Trophoblast cell (in vitro differentiated cells and primary cell): ENCODE measurements around the gene INSIG1.

Source experiments
- DNase-seq, 2 donors: peaks; one replicate each; pipeline ENCODE4 v3.0.0-alpha.2; 2016
- H2AFZ ChIP-seq: 2 replicates; pipeline ENCODE4 v1.6.1; 2013; ENCODE audit warnings: low read length, moderate library complexity, mild to moderate bottlenecking; ENCODE audit not compliant: insufficient read depth, poor library complexity
- H2AK5ac ChIP-seq: 2 replicates; pipeline ENCODE4 v1.6.1; 2013; ENCODE audit warnings: mild to moderate bottlenecking, low read length
- H2BK120ac ChIP-seq: 2 replicates; pipeline ENCODE4 v1.6.1; 2013; ENCODE audit warnings: low read length, mild to moderate bottlenecking, moderate library complexity; ENCODE audit not compliant: insufficient read depth, poor library complexity
- H2BK12ac ChIP-seq: 2 replicates; pipeline ENCODE4 v1.6.1; 2013; ENCODE audit warnings: mild to moderate bottlenecking, low read length, moderate library complexity
- H2BK5ac ChIP-seq: 2 replicates; pipeline ENCODE4 v1.6.1; 2013; ENCODE audit warnings: low read length, low read depth, moderate library complexity, mild to moderate bottlenecking; ENCODE audit not compliant: poor library complexity
- H3K14ac ChIP-seq: 2 replicates; pipeline ENCODE4 v1.6.1; 2013; ENCODE audit warnings: mild to moderate bottlenecking, low read length
- H3K18ac ChIP-seq: 2 replicates; pipeline ENCODE4 v1.6.1; 2013; ENCODE audit warnings: mild to moderate bottlenecking, low read length
- H3K23ac ChIP-seq: 2 replicates; pipeline ENCODE4 v1.6.1; 2013; ENCODE audit warnings: low read length
- H3K27ac ChIP-seq: 2 replicates; pipeline ENCODE4 v1.5.1; 2013; ENCODE audit warnings: low read depth, mild to moderate bottlenecking, inconsistent platforms, low read length, moderate library complexity
- H3K27me3 ChIP-seq: 2 replicates; pipeline ENCODE4 v1.6.1; 2013; ENCODE audit warnings: inconsistent platforms, mild to moderate bottlenecking, low read length, moderate library complexity; ENCODE audit not compliant: insufficient read depth
- H3K36me3 ChIP-seq, 2 experiments: 1 replicate in 1 of 2; 2 replicates in 1 of 2; pipeline ENCODE4 v1.6.1; 2013; ENCODE audit warnings: low read length in 2 of 2, mild to moderate bottlenecking in 2 of 2, moderate library complexity in 1 of 2; ENCODE audit not compliant: insufficient read depth in 2 of 2, control insufficient read depth in 1 of 2
- H3K4ac ChIP-seq: 2 replicates; pipeline ENCODE4 v1.6.1; 2013; ENCODE audit warnings: low read depth, mild to moderate bottlenecking, low read length, moderate library complexity
- H3K4me1 ChIP-seq, 2 experiments: 1 replicate in 1 of 2; 2 replicates in 1 of 2; pipeline ENCODE4 v1.6.1; 2013; ENCODE audit warnings: low read length in 2 of 2, mild to moderate bottlenecking in 2 of 2, moderate library complexity in 1 of 2; ENCODE audit not compliant: insufficient read depth in 2 of 2, control insufficient read depth in 1 of 2
- H3K4me2 ChIP-seq: 2 replicates; pipeline ENCODE4 v1.6.1; 2013; ENCODE audit warnings: inconsistent platforms, mild to moderate bottlenecking, low read length, moderate library complexity
- H3K4me3 ChIP-seq: 2 replicates; pipeline ENCODE4 v1.5.1; 2013; ENCODE audit warnings: mild to moderate bottlenecking, low read depth, low read length, inconsistent platforms
- H3K79me1 ChIP-seq: one replicate; pipeline ENCODE4 v1.6.1; 2013; ENCODE audit warnings: low read length
- H3K79me2 ChIP-seq: 2 replicates; pipeline ENCODE4 v1.6.1; 2013; ENCODE audit warnings: low read length, mild to moderate bottlenecking; ENCODE audit not compliant: control insufficient read depth, insufficient read depth, poor library complexity
- H3K9ac ChIP-seq: 2 replicates; pipeline ENCODE4 v1.6.1; 2013; ENCODE audit warnings: mild to moderate bottlenecking, low read length
- H3K9me3 ChIP-seq: 2 replicates; pipeline ENCODE4 v1.6.1; 2013; ENCODE audit warnings: low read depth, mild to moderate bottlenecking, control low read depth, inconsistent platforms, low read length; ENCODE audit not compliant: insufficient read depth
- H4K12ac ChIP-seq: 2 replicates; pipeline ENCODE4 v1.6.1; 2013; ENCODE audit warnings: low read depth, mild to moderate bottlenecking, low read length, moderate library complexity
- H4K8ac ChIP-seq: 2 replicates; pipeline ENCODE4 v1.6.1; 2013; ENCODE audit warnings: low read depth, mild to moderate bottlenecking, low read length, moderate library complexity
- H4K91ac ChIP-seq: one replicate; pipeline ENCODE4 v1.6.1; 2013; ENCODE audit warnings: low read depth, mild to moderate bottlenecking, low read length, moderate library complexity
- WGBS: extraction: QIAGEN DNeasy Blood & Tissue Kit; methylation state at CpG from one replicate; pipeline ENCODE4 v1.1.7; 2013; ENCODE audit warnings: missing lambda C conversion rate; ENCODE audit not compliant: insufficient read length, insufficient coverage; ENCODE audit errors: extremely low coverage; 5-methylcytosine and 5-hydroxymethylcytosine counted together

The INSIG1 gene

DNA sequence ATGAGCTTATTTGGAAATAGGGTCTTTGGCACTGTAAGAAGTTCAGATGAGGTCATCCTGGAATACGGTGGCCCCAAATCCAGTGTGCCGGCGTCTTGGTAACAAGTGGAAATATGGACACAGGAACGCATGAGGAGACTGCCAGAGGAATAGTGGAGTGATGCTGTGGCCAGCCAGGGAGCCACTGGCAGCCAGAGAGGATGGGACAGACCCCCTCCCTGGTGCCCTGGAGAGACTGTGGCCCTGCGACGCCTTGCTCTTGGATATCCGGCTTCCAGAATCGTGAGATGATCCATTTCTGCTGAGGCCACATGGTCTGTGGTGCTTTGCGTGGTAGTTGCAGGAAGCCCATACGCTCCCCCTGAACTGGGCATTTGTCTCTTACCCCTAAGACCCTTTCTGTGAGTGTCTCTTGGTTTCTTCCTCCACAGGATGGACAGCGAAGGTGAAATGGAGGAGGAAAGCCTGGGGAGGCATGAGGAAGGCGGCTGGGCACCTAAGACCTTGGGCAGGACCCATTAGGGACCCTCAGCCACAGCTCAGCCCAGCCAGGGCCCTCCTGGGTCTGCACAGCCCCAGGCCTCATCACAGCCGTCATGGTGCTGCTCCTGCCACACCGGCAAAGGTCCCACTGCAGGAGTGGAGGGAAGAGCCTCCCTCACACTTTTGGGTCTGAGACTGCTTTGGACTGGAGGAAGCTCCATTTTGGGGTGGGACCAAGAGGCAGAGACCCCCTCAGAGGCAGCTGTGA is 53.6 kb downstream of the INSIG1 start:
- Histone ChIP-seq H2BK12ac (no peak overlapping the region), H3K9me3 (peaks cover 6% of the 10 kb centered on the region), H3K79me1 (no peaks in the 10 kb centered on the region), H3K4ac (no peak overlapping the region), H2AFZ (no peak overlapping the region), H4K12ac (no peak overlapping the region), H4K91ac (no peak overlapping the region), H3K27ac (no peak overlapping the region), H3K18ac (no peak overlapping the region), H2BK120ac (no peak overlapping the region), H4K8ac (no peak overlapping the region), H3K14ac (no peak overlapping the region), H3K79me2 (no peaks in the 10 kb centered on the region), H2AK5ac (no peak overlapping the region), H3K23ac (no peak overlapping the region), H3K27me3 (no peaks in the 10 kb centered on the region), H2BK5ac (no peak overlapping the region), H3K36me3 (no peaks in the 10 kb centered on the region), H3K4me1 (no peaks in the 10 kb centered on the region), H3K4me3 (no peak overlapping the region), H3K4me2 (no peak overlapping the region), H3K9ac (no peak overlapping the region)
- no CpG with 5 or more reads among the region's 14 CpGs for WGBS
- no peak for DNase-seq

DNA sequence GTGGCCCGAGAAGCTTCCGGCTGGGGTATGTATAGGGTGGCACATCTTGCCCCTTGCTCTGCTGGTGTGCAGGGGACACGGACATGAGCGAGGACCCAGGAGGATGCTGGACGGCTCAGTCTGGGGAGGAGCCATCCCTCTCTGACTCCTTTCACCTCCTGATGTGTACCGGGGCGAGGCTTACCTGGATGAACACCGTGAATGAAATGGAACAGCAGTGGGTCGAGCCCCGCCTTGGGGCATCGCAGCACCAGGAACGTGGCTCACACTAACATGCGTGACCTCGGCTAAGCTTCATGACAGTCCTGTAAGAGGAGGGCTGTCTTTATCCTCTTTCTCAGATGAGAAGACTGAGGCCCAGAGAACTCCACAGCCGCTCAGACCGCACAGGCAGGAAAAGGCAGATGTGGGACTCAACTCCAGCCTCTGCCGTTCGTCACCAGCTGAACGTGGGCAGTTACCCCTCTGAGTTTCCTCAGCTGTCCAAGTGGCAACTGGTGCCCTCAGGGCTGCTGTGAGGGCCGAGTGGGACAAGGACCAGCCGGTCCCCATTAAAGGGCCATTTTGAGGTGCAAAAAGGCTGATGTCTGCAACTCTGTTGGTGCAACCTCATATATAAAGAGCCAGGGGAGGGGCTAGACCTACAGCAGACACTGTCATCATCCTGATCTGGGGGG is 54.5 kb downstream of the INSIG1 start:
- H3K36me3 ChIP-seq: no peaks in the 10 kb centered on the region
- H3K23ac ChIP-seq: no peak overlapping the region
- no peak overlapping the region for H4K91ac ChIP-seq

GRCh38 chr7:155352753-155353115 is 55.1 kb downstream of the INSIG1 start:
- no peak overlapping the region for H4K91ac ChIP-seq
- no peaks in the 10 kb centered on the region for H3K79me1 ChIP-seq
- no peak overlapping the region for H3K4me3 ChIP-seq
- no peaks in the 10 kb centered on the region for H3K27me3 ChIP-seq
- H3K36me3 ChIP-seq: no peaks in the 10 kb centered on the region
- no peak overlapping the region for H3K23ac ChIP-seq
- no peak overlapping the region for H4K12ac ChIP-seq
- H2AFZ ChIP-seq: no peak overlapping the region
- H2BK12ac ChIP-seq: no peak overlapping the region
- no peaks in the 10 kb centered on the region for H3K79me2 ChIP-seq
- WGBS: no CpG with 5 or more reads among the region's 5 CpGs
- H2BK5ac ChIP-seq: no peak overlapping the region
- peaks cover 6% of the 10 kb centered on the region for H3K9me3 ChIP-seq
- no peak overlapping the region for H2BK120ac ChIP-seq
- H3K18ac ChIP-seq: no peak overlapping the region
- H4K8ac ChIP-seq: no peak overlapping the region
- no peak overlapping the region for H2AK5ac ChIP-seq
- no peak overlapping the region for H3K4me2 ChIP-seq
- no peak overlapping the region for H3K14ac ChIP-seq
- no peak overlapping the region for H3K27ac ChIP-seq
- H3K4ac ChIP-seq: no peak overlapping the region
- no peak overlapping the region for H3K9ac ChIP-seq
- no peak for DNase-seq
- H3K4me1 ChIP-seq: no peaks in the 10 kb centered on the region

More for the DNA sequence above, 54.5 kb downstream of the INSIG1 start:
- no peak overlapping the region for H3K4me3 ChIP-seq
- peaks cover 6% of the 10 kb centered on the region for H3K9me3 ChIP-seq
- H3K27me3 ChIP-seq: no peaks in the 10 kb centered on the region
- H2BK120ac ChIP-seq: no peak overlapping the region
- no peaks in the 10 kb centered on the region for H3K79me1 ChIP-seq
- H3K4me2 ChIP-seq: no peak overlapping the region
- WGBS: no CpG with 5 or more reads among the region's 21 CpGs
- no peak overlapping the region for H4K12ac ChIP-seq
- no peak overlapping the region for H2BK5ac ChIP-seq
- no peaks in the 10 kb centered on the region for H3K4me1 ChIP-seq
- no peak overlapping the region for H3K27ac ChIP-seq
- no peak overlapping the region for H4K8ac ChIP-seq
- H3K14ac ChIP-seq: no peak overlapping the region
- H3K4ac ChIP-seq: no peak overlapping the region
- no peak overlapping the region for H3K18ac ChIP-seq
- no peak overlapping the region for H2BK12ac ChIP-seq
- no peaks in the 10 kb centered on the region for H3K79me2 ChIP-seq
- no peak overlapping the region for H2AFZ ChIP-seq
- no peak for DNase-seq
- no peak overlapping the region for H2AK5ac ChIP-seq
- H3K9ac ChIP-seq: no peak overlapping the region

DNA sequence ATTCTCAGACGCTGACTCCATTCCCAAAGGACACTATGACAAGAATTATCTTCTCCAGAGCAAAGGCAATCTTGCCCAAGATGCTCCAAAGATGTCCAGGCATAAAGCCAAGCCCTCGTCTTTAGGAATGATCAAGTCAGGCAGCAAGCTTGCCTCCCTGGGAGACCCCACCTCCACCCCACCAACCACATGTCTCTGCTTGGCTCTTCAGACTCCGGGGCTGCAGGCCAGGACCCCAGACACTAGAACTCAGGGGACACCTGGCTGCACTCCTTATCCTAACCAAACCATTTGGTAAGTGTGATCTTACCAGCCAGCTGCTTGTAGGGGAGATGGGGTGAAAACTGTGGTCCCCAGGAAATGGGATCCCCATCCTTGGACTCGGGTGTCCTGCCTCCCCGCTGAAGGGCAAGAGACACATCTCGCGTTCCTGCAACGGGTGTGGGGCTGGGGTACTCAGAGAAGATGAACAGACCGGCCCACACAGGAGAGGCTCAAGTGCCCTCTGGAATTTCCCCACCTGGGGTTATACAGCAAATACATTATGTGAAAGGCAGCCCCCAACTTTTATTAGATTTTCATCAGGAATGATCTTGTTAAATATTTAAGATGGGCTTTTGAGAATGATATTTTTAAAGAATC is 55.7 kb downstream of the INSIG1 start:
- Histone ChIP-seq H2BK12ac (no peak overlapping the region), H3K4me3 (no peak overlapping the region), H2BK5ac (no peak overlapping the region), H3K79me1 (no peaks in the 10 kb centered on the region), H4K8ac (no peak overlapping the region), H3K27me3 (no peaks in the 10 kb centered on the region), H3K9me3 (peaks cover 6% of the 10 kb centered on the region), H3K9ac (no peak overlapping the region), H2AFZ (no peak overlapping the region), H4K12ac (no peak overlapping the region), H3K4me1 (no peaks in the 10 kb centered on the region), H3K23ac (no peak overlapping the region), H4K91ac (no peak overlapping the region), H3K4me2 (no peak overlapping the region), H3K18ac (no peak overlapping the region), H2AK5ac (no peak overlapping the region), H3K14ac (no peak overlapping the region), H3K27ac (no peak overlapping the region), H2BK120ac (no peak overlapping the region), H3K4ac (no peak overlapping the region), H3K79me2 (no peaks in the 10 kb centered on the region), H3K36me3 (no peaks in the 10 kb centered on the region)
- DNase-seq: no peak
- no CpG with 5 or more reads among the region's 9 CpGs for WGBS
